ENCODE data around the gene C10orf105. TPM values are rescaled to one million over a fixed set of nuclear protein-coding genes. Genes with fewer than 3 reads are reported as not detected.

C10orf105 gene
- total and polyA plus RNA-seq, 8 donors: 0.17 to 1.0 (median 0.57) TPM

DNA sequence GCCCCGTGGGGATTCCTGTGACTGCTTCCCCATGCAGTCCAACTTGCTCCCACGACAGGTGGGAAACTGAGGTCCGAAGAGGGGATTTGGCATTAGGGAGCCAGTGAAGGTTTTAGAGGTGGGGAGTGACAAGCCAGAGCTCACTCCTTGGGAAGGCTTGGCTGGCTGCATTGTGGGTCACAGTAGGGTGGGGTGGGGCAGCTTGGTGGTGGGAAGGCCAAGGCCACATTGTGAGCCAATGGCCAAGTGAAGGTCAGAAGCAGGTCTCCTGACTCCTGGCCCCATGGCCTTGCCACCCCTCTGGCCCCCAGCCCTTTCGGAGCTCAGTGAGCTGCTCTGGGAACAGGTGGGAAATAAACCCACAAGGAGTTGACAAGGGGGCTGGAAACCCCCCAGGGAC, 2.5 kb downstream of the C10orf105 start:
- Histone ChIP-seq H3K27me3 (no peaks in the 10 kb centered on the region), H3K4me1 (peaks cover 27 to 53% of the 10 kb centered on the region in 2 donors), H3K4me3 (no peak overlapping the region), H3K9me3 (no peaks in the 10 kb centered on the region), H3K27ac (no peak overlapping the region), H3K36me3 (no peaks in the 10 kb centered on the region)
- TF ChIP-seq, protein P1, sequence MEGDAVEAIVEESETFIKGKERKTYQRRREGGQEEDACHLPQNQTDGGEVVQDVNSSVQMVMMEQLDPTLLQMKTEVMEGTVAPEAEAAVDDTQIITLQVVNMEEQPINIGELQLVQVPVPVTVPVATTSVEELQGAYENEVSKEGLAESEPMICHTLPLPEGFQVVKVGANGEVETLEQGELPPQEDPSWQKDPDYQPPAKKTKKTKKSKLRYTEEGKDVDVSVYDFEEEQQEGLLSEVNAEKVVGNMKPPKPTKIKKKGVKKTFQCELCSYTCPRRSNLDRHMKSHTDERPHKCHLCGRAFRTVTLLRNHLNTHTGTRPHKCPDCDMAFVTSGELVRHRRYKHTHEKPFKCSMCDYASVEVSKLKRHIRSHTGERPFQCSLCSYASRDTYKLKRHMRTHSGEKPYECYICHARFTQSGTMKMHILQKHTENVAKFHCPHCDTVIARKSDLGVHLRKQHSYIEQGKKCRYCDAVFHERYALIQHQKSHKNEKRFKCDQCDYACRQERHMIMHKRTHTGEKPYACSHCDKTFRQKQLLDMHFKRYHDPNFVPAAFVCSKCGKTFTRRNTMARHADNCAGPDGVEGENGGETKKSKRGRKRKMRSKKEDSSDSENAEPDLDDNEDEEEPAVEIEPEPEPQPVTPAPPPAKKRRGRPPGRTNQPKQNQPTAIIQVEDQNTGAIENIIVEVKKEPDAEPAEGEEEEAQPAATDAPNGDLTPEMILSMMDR (IDR thresholded peaks at IDR 0.05): no peak
- DNase-seq (no peak), ATAC-seq (no peak)
- intact Hi-C loops (cut with DNase I): no loop called here

DNA sequence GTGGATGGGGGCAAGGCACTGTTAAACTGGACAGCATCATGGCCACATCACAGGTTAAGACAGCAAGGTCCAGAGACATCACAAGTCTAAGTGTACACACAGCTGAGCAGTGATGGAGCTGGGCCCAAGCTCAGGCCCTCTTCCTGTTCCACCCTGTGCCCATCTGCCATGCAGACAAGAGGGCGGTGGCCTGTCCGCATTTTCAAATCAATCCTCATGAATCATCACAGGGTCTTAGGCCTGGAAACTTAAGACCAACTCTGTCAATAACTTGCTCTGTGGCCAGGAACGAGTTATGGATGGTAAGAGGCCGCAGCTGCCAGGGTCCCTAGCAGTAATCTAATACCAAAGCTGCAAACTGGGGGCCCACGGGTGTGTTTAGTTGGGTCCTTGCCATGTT, 3.2 kb downstream of the C10orf105 start:
- ATAC-seq (no peak), DNase-seq (no peak)
- Histone ChIP-seq H3K27me3 (no peaks in the 10 kb centered on the region), H3K9me3 (no peaks in the 10 kb centered on the region), H3K27ac (no peak overlapping the region), H3K4me1 (peaks cover 27 to 53% of the 10 kb centered on the region in 2 donors), H3K36me3 (no peaks in the 10 kb centered on the region), H3K4me3 (peak overlapping the region in 1 of 2 donors; percentile 12)
- TF ChIP-seq, protein P1 (IDR thresholded peaks at IDR 0.05): no peak
- intact Hi-C loops (cut with DNase I): no loop called here

DNA sequence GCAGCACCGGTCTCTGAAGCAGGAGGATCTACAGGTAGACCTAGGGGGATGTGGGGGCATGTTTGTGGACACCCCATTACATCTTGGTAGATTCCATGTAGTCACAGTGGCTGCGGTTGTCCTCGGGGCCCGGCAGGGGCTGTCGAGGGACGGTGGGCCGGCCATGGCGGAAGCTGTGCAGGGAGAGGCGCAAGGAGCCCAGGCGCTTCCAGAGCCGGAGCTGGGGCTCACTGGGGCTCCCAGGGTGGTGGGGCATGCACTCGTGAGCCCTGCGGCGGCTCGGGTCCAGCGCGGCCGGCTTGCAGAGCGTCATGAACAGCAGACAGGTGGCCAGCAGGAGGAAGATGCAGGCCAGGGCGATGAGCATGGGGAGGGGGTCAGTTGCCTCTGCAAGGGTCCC, 3.7 kb downstream of the C10orf105 start:
- peak overlapping the region in 1 of 2 donors; percentile 89 for H3K27ac ChIP-seq

GRCh38 chr10:71715026-71715425, 4.6 kb downstream of the C10orf105 start:
- H3K27ac ChIP-seq: peak overlapping the region in 1 of 2 donors; percentile 89
- no peaks in the 10 kb centered on the region for H3K36me3 ChIP-seq
- no peaks in the 10 kb centered on the region for H3K27me3 ChIP-seq
- peaks cover 27 to 53% of the 10 kb centered on the region in 2 donors for H3K4me1 ChIP-seq
- DNase-seq: no peak
- intact Hi-C loops (cut with DNase I): no loop called here
- no peaks in the 10 kb centered on the region for H3K9me3 ChIP-seq
- H3K4me3 ChIP-seq: peak overlapping the region in 1 of 2 donors; percentile 12
- TF ChIP-seq, protein P1 (IDR thresholded peaks at IDR 0.05): no peak
- ATAC-seq: no peak

More for the DNA sequence above, 3.7 kb downstream of the C10orf105 start:
- peak in 1 of 4 donors; percentile 79 for DNase-seq
- intact Hi-C loops (cut with DNase I): no loop called here
- Histone ChIP-seq H3K9me3 (no peaks in the 10 kb centered on the region), H3K4me3 (peak overlapping the region in 1 of 2 donors; percentile 12), H3K36me3 (no peaks in the 10 kb centered on the region), H3K4me1 (peaks cover 27 to 53% of the 10 kb centered on the region in 2 donors), H3K27me3 (no peaks in the 10 kb centered on the region)
- TF ChIP-seq, protein P1 (IDR thresholded peaks at IDR 0.05): no peak
- ATAC-seq: no peak

DNA sequence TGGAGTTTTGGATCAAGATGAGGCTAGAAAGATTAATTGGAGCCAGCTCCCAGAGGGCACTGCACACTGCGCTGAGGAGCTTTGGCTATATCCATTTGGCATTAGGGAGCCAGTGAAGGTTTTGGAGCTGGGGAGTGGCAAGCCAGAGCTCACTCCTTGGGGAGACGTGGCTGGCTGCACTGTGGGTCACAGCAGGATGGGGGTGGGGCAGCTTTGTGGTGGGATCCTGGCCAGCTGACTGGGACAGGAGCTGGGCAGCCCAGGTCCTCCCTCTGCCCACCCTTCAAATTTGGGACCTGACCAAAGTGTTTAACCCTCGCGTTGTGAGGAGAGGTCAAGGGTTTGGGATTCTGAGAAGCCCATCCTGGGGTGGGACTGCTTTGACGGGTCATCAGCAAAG, 5.0 kb downstream of the C10orf105 start:
- TF ChIP-seq, protein P1 (IDR thresholded peaks at IDR 0.05): no peak
- Histone ChIP-seq H3K27ac (peak overlapping the region; percentile 89 to 90), H3K36me3 (no peaks in the 10 kb centered on the region), H3K27me3 (no peaks in the 10 kb centered on the region), H3K4me1 (peaks cover 27 to 53% of the 10 kb centered on the region in 2 donors), H3K9me3 (no peaks in the 10 kb centered on the region), H3K4me3 (peak overlapping the region in 1 of 2 donors; percentile 12)
- DNase-seq (no peak), ATAC-seq (no peak)
- intact Hi-C loops (cut with DNase I): no loop called here
